Endothelial cell (in vitro differentiated cells): Measurements from ENCODE around the gene CENPC. TPM values are rescaled to one million over a fixed set of nuclear protein-coding genes. Genes with fewer than 3 reads are reported as not detected.
"Not testable (repeated sequence)": the region's sequence is repeated elsewhere in the genome, so short reads cannot be mapped to it uniquely, and the experiment has no call there.

Experiments
- DNase-seq: peaks from one replicate; pipeline ENCODE4 v3.0.0; 2021; ENCODE audit warnings: low spot score
- H3K27ac Mint-ChIP-seq: one replicate; pipeline ENCODE4 v1.8.0; 2021; ENCODE audit warnings: mixed read lengths, inconsistent platforms; ENCODE audit not compliant: unreplicated experiment
- H3K27me3 Mint-ChIP-seq: one replicate; pipeline ENCODE4 v1.8.0; 2021; ENCODE audit warnings: mild to moderate bottlenecking, moderate library complexity, mixed read lengths, inconsistent platforms; ENCODE audit not compliant: unreplicated experiment
- H3K36me3 Mint-ChIP-seq: one replicate; pipeline ENCODE4 v1.8.0; 2021; ENCODE audit warnings: mild to moderate bottlenecking, low read depth, mixed read lengths, inconsistent platforms; ENCODE audit not compliant: unreplicated experiment
- H3K4me1 Mint-ChIP-seq: one replicate; pipeline ENCODE4 v1.8.0; 2021; ENCODE audit warnings: mild to moderate bottlenecking, mixed read lengths, inconsistent platforms; ENCODE audit not compliant: unreplicated experiment
- H3K4me3 Mint-ChIP-seq: one replicate; pipeline ENCODE4 v1.8.0; 2021; ENCODE audit warnings: mild to moderate bottlenecking, mixed read lengths, inconsistent platforms; ENCODE audit not compliant: unreplicated experiment
- H3K9me3 Mint-ChIP-seq: one replicate; pipeline ENCODE4 v1.8.0; 2021; ENCODE audit warnings: mixed read lengths, inconsistent platforms; ENCODE audit not compliant: unreplicated experiment
- total RNA-seq: library from RNA; stranded (reverse); fragmentation: NEBNext Ultra II Directional; extraction: Animal tissue kit (Norgen Biotek cat#: 25700); gene quantifications from one replicate; pipeline ENCODE4 v1.2.1, GENCODE V29; 2021; ENCODE audit not compliant: unreplicated experiment
- TF ChIP-seq, protein P1 (sequence below): fragments of 200-600 bp; sonication (generic); IDR thresholded peaks from one replicate; pipeline ENCODE4 v1.5.0; 2021; ENCODE audit warnings: antibody characterized with exemption; ENCODE audit not compliant: unreplicated experiment

The CENPC gene
- total RNA-seq, 1 donor from 2014 or later: 25.7 TPM

DNA sequence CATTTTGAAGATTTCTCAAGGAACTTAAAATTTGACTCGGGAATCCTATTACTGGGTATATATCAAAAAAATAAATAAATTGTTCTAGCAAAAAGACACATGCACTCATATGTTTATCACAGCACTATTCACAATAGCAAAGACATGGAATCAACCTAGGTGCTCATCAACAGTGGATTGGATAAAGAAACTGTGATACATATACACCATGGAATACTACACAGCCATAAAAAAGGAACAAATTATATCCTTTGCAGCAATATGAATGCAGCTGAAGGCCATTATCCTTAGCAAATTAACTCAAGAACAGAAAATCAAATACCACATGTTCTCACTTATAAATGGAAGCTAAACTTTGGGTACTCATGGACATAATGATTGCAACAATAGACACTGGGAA, 97.4 kb downstream of the CENPC start:
- Mint-ChIP-seq H3K27me3 (no peaks in the 10 kb centered on the region), H3K9me3 (no peaks in the 10 kb centered on the region), H3K27ac (no peak overlapping the region), H3K4me1 (no peaks in the 10 kb centered on the region), H3K36me3 (no peaks in the 10 kb centered on the region), H3K4me3 (no peak overlapping the region)
- TF ChIP-seq, protein P1, sequence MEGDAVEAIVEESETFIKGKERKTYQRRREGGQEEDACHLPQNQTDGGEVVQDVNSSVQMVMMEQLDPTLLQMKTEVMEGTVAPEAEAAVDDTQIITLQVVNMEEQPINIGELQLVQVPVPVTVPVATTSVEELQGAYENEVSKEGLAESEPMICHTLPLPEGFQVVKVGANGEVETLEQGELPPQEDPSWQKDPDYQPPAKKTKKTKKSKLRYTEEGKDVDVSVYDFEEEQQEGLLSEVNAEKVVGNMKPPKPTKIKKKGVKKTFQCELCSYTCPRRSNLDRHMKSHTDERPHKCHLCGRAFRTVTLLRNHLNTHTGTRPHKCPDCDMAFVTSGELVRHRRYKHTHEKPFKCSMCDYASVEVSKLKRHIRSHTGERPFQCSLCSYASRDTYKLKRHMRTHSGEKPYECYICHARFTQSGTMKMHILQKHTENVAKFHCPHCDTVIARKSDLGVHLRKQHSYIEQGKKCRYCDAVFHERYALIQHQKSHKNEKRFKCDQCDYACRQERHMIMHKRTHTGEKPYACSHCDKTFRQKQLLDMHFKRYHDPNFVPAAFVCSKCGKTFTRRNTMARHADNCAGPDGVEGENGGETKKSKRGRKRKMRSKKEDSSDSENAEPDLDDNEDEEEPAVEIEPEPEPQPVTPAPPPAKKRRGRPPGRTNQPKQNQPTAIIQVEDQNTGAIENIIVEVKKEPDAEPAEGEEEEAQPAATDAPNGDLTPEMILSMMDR: no peak
- DNase-seq: no peak

DNA sequence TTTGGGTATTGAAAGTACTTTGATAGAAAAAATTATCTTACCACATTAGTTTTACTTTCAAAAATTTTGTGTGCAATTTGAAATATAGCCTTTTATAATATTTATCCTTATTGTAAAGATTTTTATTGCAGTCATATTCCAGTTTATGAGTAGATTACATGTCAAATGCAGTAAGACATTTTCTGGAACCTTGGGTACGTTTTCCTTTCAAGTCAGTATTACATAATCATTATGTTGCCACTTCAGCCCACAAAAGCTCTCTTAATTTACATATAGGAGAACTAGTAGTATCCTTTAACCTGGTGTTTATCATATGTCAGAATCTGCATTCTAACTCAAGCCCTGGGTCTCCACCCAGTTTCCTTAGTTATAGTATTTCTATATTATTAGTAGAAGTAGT, 98.5 kb downstream of the CENPC start:
- no peaks in the 10 kb centered on the region for H3K9me3 Mint-ChIP-seq
- H3K36me3 Mint-ChIP-seq: no peaks in the 10 kb centered on the region
- H3K27me3 Mint-ChIP-seq: no peaks in the 10 kb centered on the region
- no peak for DNase-seq
- TF ChIP-seq, protein P1: no peak
- H3K4me3 Mint-ChIP-seq: no peak overlapping the region
- H3K4me1 Mint-ChIP-seq: no peaks in the 10 kb centered on the region
- H3K27ac Mint-ChIP-seq: no peak overlapping the region

DNA sequence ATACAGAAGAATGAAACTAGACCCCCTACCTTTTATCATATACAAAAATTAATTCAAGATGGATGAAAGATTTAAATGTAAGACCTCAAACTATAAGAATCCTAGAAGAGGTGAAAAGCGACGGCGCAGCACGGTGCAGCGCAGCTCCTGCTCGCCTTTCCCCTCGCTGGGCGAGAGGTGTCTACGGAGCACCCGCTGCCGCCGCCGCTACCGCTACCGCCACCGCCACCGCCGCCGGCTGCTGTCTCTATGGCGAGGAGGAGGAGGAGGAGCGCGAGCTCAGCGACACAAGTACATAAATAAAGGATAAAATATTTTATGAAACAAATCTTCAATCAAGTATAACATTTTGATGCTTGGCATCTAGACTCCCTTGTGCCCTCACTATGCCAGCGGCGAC, 99.4 kb downstream of the CENPC start:
- DNase-seq, H3K4me1 Mint-ChIP-seq, H3K27ac Mint-ChIP-seq, H3K9me3 Mint-ChIP-seq, H3K4me3 Mint-ChIP-seq, H3K27me3 Mint-ChIP-seq, H3K36me3 Mint-ChIP-seq: not testable (repeated sequence)

DNA sequence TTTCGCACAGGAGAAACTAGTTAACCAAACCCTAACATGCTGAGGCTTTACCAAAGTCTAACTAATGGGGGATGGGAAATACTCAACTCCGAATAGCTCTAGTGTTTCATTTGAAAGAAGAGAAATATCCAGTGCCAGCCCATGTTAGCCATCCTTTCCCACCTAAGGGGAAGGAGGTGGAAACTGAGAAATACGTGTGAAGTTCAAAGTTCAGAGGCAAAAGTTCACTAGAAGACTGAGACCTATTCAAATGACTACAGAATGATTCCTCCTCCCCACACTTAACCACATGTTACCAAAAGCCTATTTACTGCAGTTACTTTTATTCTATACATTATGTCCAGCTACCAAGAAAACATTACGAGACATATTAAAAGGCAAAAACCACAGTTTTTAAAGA, 106.3 kb downstream of the CENPC start:
- Mint-ChIP-seq H3K27ac (no peak overlapping the region), H3K4me3 (no peak overlapping the region), H3K36me3 (no peaks in the 10 kb centered on the region), H3K4me1 (no peaks in the 10 kb centered on the region), H3K27me3 (no peaks in the 10 kb centered on the region), H3K9me3 (no peaks in the 10 kb centered on the region)
- TF ChIP-seq, protein P1: no peak
- no peak for DNase-seq

DNA sequence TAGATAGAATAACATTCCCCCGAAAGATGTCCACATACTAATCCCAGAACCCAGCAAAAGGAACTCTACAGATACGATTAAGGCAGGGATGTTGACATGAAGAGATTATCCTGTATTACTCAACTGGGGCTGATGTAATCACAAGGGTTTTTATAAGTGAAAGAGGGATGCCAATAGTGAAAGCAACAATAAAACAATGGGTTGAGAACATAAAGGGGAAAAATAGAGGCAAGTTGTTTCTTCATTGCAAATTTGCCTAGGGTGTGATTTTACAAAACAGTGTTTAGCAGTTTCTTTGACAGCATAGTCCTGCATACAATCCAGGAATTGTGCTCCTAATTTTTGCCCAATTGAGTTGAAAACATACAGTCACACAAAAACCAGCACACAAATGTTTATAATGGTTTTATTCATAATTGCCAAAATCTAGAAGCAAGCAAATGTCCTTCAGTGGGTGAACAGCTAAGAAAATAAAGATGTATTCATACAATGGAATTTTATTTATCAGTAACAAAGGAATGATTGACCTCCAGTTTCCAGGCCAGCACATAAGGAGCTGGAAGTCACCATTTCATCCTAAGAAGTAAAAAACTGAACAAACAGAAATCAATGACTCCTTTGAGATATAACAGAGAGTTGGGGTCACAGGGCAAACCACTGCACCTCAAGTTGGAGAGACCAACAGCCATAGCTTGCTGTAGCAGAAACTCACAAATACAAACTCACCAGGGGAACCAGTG, 107.2 kb downstream of the CENPC start:
- no peak for DNase-seq
- no peaks in the 10 kb centered on the region for H3K9me3 Mint-ChIP-seq
- H3K27me3 Mint-ChIP-seq: no peaks in the 10 kb centered on the region
- no peaks in the 10 kb centered on the region for H3K36me3 Mint-ChIP-seq
- TF ChIP-seq, protein P1: no peak
- no peak overlapping the region for H3K4me3 Mint-ChIP-seq
- no peak overlapping the region for H3K27ac Mint-ChIP-seq
- H3K4me1 Mint-ChIP-seq: no peaks in the 10 kb centered on the region
